Fibroblast of peridontal ligament (primary cell): ENCODE data around the gene ST6GALNAC4.

ENCODE experiments used
- DNase-seq: peaks from one replicate; pipeline ENCODE4 v3.0.0-alpha.2; 2010; ENCODE audit errors: extremely low read depth

The ST6GALNAC4 gene

DNA sequence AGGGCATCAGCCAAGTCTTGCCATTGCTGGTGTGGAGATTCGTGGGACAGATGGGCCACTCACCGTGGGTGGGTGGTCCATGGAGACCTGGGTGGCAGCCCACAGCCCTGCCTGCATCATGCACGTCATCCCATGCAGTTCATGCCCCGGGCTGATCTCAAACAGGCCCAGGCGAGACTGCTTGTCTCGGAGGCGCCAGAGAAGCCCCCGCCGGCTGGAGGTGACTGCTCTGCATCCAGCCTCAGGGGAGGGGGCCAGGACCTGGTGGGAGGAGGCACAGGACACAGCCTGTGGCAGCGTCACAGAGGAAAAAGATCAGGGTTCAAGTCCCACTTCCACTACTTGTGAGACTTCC, 12.8 kb upstream of the ST6GALNAC4 start:
- DNase-seq = no peak

GRCh38 chr9:127928676-127929624, 12.1 kb upstream of the ST6GALNAC4 start:
- no peak for DNase-seq

GRCh38 chr9:127927988-127928675, 11.3 kb upstream of the ST6GALNAC4 start:
- no peak for DNase-seq

- no peak for DNase-seq
These were observed 10.6 kb upstream of the ST6GALNAC4 start for GRCh38 chr9:127927201-127927987.

DNA sequence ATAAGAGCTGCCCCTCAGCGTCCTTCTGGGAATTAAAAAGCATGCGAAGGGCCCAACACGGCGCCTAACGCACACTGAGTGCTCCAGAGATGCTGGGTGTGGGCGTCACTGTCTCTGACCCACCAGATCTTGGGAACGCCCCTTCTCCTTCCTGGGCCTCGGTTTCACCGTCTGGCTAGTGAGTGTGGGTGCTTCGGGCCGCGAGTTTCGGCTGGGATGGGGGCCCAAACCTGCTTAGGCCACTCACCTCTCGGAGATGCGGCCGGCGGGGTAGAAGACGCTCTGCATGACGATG, 10.0 kb upstream of the ST6GALNAC4 start:
- no peak for DNase-seq

DNA sequence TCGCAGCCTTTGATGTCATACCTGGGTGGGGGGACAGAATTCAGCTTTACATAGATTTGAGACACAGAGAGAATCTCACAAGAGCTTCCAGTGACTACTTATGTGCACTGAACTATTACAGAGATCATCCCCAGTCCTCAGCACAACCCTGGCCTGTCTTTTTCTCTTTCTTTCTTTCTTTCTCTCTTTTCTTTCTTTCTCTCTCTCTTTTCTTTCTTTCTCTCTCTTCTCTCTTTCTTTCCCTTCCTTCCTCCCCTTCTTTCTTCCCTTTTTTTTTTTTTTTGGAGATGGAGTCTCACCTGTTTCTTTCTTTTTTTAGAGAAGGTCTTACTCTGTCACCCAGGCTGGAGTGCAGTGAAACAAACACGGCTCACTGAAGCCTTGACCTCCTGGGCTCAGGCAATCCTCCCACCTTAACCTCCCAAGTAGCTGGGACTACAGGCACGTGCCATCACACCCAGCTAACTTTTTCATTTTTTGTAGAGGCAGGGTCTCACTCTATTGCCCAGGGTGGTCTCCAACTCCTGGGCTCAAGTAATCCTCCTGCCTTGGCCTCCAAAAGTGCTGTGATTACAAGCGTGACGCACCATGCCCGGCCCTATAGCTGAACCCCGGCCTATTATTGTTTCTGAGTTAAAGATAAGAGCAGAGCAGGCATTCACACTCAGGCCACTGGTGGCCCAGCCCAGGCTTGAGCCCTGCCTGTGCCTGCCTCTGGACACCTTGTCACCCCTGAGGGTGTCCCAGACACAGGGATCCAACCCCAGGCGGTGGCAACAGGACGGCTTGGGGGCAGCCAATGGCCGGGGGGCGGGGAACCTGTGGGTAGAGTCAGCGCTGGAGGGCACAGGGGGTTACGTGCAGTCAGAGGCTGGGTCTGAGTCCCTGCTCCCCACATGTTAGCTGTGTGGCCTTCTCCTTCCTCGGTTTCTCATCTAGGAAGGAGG, 9.4 kb upstream of the ST6GALNAC4 start:
- no peak for DNase-seq

- DNase-seq = no peak
These were observed 8.0 kb upstream of the ST6GALNAC4 start for GRCh38 chr9:127924736-127925444.

DNA sequence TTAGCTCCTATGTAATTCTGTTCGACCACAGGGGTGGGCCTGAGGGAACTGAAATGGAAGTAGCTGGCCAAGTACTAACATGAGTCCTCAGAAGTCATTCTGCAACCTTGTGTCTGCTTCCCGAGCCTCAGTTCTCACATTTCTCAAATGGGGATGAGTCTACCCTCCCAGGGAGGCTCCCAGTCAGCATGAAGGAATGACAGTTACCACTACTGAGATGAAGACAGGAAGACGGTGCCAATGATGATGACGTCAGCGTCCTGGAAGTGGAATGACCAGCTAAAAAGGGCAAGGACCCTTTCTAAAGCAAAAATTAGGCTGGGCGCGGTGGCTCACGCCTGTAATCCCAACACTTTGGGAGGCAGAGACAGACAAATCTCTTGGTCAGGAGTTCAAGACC, 6.9 kb upstream of the ST6GALNAC4 start:
- DNase-seq = peak; percentile 99

DNA sequence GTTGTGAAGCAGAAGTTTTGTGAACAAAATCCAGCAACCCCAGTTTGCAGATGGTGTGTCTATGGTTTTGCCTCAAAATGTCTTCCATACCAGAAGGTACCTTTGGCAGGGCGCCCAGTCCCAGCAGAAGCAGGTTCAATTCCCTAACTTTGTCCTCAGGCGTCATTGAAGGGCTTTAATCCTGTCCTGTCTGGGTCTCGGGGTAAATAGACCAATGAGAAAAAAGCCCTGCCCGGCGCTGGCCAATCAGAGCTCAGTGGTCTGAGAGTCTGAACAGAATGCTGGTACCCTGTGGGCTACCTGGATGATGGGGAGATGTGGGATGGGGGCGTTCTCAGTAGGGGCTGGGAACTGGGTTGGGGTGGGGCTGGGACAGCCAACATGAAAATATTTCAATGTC, 6.2 kb upstream of the ST6GALNAC4 start:
- no peak for DNase-seq

DNA sequence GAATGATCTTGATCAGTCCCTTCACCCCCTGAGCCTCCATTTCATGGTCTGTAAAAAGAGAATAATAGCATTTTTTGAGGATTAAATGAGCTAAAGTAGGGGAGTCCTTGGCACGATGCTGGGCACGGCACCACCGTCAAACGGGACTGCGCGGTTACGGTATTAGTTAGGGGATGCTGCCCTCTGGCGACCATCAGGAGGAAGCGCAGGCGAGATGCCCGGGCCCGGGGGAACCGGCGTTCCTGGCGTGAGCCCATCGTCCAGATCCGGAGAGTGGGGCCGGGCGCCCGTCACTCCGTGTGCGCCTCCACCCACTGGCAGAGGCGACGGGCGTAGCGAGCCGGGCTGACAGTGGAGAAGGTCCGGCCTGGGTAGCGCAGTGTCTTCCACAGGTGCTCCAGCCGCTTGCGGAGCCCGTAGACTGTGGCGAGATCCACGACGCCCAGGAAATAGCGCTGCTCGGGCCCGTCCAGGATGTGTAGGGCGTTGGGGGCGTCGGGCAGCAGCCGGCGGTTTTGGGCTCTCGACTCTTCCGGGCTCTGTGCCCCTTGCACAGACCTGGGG, 4.8 kb upstream of the ST6GALNAC4 start:
- DNase-seq = peak; percentile 58

GRCh38 chr9:127920794-127921193, 4.0 kb upstream of the ST6GALNAC4 start:
- no peak for DNase-seq

DNA sequence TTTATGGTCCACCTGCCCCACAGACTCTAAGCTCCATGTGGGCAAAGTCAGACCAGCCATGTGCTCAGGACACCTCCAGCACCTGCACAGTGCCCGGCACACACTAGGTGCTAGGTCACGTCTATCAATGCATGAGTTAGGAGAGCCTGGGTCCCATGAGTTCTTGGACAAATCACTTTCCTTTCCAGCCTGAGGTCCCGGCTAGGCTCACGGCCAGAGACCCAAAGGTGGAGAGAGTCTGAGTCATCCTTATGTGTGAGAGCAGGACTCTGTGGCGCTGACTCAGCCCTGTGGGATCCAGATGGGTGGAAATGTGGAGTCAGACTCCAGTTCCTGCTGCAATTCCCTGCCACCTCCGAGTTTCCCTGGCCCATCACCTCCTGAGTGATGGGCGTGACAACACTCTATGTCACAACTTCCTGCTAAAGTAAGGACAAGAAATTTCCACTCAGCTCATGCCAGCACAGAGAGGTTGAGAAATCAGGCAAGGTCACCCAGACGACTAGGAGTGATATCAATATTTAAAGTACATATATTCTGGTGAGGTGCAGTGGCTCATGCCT, 2.5 kb upstream of the ST6GALNAC4 start:
- DNase-seq = peak; percentile 97

- DNase-seq = peak; percentile 59
These were observed 1.6 kb upstream of the ST6GALNAC4 start for GRCh38 chr9:127918183-127919107.

GRCh38 chr9:127917603-127918002, 762 bp upstream of the ST6GALNAC4 start:
- no peak for DNase-seq

DNA sequence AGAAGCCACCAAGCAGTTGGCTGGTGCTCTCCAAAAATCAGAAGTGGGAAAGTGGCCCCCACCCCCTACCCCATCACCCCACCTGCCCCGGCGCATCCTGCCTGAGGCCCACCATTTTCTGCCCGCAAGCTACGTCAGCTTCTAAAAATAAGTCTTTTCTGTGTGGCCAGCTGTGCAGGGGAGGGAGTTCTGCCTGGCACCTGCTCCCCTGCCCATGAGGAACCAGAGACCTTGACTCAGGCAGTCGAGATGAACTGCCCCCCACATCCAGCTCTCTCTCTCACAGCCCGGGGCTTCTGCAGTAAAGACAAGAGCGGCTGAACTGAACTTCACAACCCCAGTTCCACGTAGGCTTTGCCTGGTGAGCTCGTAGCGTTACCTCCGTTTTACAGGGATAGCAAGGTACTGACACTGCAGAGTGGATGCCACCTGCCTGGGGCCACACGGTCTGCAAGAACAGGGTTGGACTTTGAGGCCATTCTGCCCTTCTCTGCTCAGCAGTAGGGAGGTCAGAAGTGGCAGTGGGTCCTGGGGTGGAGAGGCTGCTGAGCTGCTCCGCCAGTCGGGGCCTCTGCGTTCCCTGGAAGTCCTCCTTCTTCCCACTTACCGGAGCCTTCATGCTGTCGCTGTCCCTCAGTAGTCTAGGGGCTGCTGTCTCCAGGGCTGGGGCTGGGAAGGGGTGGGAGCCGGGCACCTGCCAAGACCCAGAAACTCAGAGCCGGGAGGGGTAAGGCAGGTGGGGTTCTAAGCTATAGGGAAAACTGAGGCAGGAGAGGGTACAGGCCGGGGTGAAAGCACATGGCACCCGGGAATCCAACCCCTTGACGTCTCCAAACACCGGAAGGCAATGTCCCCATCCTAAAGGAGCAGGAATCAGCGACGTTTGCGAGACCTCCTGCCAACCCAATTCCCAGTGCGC, 781 bp downstream of the ST6GALNAC4 start:
- no peak for DNase-seq

DNA sequence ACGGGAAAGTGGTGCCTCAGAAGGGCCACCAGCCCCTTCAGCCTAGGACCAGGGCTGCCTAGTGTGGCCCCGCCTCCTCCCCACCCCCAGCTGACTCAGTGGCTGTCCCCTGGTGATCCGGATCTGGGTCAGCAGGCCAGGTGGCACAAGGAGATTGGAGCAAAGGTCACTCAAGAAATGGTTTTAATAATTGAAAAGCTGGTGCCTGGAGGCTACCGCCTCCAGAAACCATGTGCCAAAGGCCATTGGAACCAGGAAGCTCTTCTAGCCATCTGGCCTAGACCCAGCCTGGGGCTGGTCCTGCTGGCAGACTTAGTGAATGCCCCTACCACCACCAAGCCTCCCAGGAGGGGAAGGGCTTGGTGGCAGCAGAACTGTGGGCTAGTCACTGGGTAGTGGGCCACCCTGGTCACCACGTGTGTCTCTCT, 1.5 kb downstream of the ST6GALNAC4 start:
- DNase-seq = no peak

GRCh38 chr9:127913682-127914081, 3.2 kb downstream of the ST6GALNAC4 start:
- no peak for DNase-seq

DNA sequence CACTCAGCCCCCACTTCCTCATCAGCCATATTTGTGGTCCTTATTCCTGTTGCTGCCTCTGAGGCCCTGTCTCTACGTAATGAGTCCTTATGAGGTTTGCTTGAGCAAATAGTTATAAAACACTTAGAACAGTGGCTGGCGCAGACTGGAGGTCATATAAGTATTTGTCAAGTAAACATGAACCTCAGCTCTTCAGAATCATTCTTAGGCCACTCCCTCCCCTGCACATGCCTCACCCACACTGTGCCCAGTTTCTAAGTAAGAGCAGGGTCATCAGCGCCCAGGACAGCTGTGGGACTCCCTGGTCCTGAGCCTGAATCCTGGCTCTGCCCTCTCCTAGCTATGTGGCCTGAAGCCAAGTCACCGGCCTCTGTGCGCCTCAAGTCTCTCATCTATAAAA, 4.0 kb downstream of the ST6GALNAC4 start:
- no peak for DNase-seq
